RCC 7860 (cell line): ENCODE results near the gene SMAD3.
"Not testable (repeated sequence)": the region's sequence is repeated elsewhere in the genome, so short reads cannot be mapped to it uniquely, and the experiment has no call there.

Experiments
- DNase-seq: peaks from one replicate; pipeline ENCODE4 v3.0.0-alpha.2; 2015; ENCODE audit warnings: low spot score
- FAIRE-seq: peaks from 2 replicates; lab custom pipeline; 2012; peaks lifted over from hg19 to GRCh38; lab: Jason Lieb, UNC

The SMAD3 gene

GRCh38 chr15:67065531-67066005, at the start of gene SMAD3:
Gene SMAD3 (plus strand): TSS chr15:67065602. CDS start chr15:67066155, 553 bp downstream.
- DNase-seq (peak; percentile 87), FAIRE-seq (no peak)

GRCh38 chr15:67017311-67017710, 48.1 kb upstream of the SMAD3 start:
- no peak for DNase-seq
- FAIRE-seq: no peak

- no peak for FAIRE-seq
- DNase-seq: no peak
Observed at GRCh38 chr15:67018026-67018425, 47.4 kb upstream of the SMAD3 start.

GRCh38 chr15:67018441-67018840, 47.0 kb upstream of the SMAD3 start:
- FAIRE-seq: no peak
- no peak for DNase-seq

- FAIRE-seq (no peak), DNase-seq (no peak)
Observed at GRCh38 chr15:67019069-67019468, 46.3 kb upstream of the SMAD3 start.

GRCh38 chr15:67019884-67020520, 45.4 kb upstream of the SMAD3 start:
- no peak for DNase-seq
- FAIRE-seq: no peak

GRCh38 chr15:67020668-67021067, 44.7 kb upstream of the SMAD3 start:
- not testable (repeated sequence) for DNase-seq, FAIRE-seq

GRCh38 chr15:67021455-67021854, 43.9 kb upstream of the SMAD3 start:
- DNase-seq (no peak), FAIRE-seq (no peak)

GRCh38 chr15:67022587-67023105, 42.8 kb upstream of the SMAD3 start:
- DNase-seq: no peak
- FAIRE-seq: no peak

- FAIRE-seq (no peak), DNase-seq (no peak)
Observed at GRCh38 chr15:67023517-67024313, 41.7 kb upstream of the SMAD3 start.

GRCh38 chr15:67024314-67024997, 40.9 kb upstream of the SMAD3 start:
- FAIRE-seq (peak; percentile 84), DNase-seq (peak; percentile 70)

- no peak for FAIRE-seq
Observed at GRCh38 chr15:67024998-67025368, 40.4 kb upstream of the SMAD3 start.

GRCh38 chr15:67025719-67026609, 39.4 kb upstream of the SMAD3 start:
- FAIRE-seq: peak; percentile 72
- peak; percentile 83 for DNase-seq

More at GRCh38 chr15:67024998-67025368, 40.4 kb upstream of the SMAD3 start:
- peak; percentile 7 for DNase-seq

GRCh38 chr15:67026610-67026967, 38.8 kb upstream of the SMAD3 start:
- no peak for DNase-seq
- no peak for FAIRE-seq

- not testable (repeated sequence) for FAIRE-seq
Observed at GRCh38 chr15:67028440-67028839, 37.0 kb upstream of the SMAD3 start.

GRCh38 chr15:67030036-67030762, 35.2 kb upstream of the SMAD3 start:
- no peak for FAIRE-seq
- DNase-seq: no peak

More at GRCh38 chr15:67028440-67028839, 37.0 kb upstream of the SMAD3 start:
- not testable (repeated sequence) for DNase-seq

GRCh38 chr15:67031331-67031730, 34.1 kb upstream of the SMAD3 start:
- FAIRE-seq: no peak
- DNase-seq: no peak

- FAIRE-seq (no peak), DNase-seq (no peak)
Observed at GRCh38 chr15:67032608-67033007, 32.8 kb upstream of the SMAD3 start.

- no peak for DNase-seq
Observed at GRCh38 chr15:67033012-67033411, 32.4 kb upstream of the SMAD3 start.

More at GRCh38 chr15:67033012-67033411, 32.4 kb upstream of the SMAD3 start:
- FAIRE-seq: no peak
